Activated T-helper 9 cell treated with anti-CD3 and anti-CD28 coated beads, Interleukin-2, amount 50 U/mL, for 16 hours (primary cell): ENCODE results near the gene TRPT1.

ENCODE experiments used
- DNase-seq: peaks from one replicate; pipeline ENCODE4 v3.0.0-alpha.2; 2020; ENCODE audit warnings: low read depth

Gene TRPT1

GRCh38 chr11:64225608-64226506 is at the start of gene TRPT1, which contains the start of gene NUDT22:
Gene TRPT1, minus strand, starts transcription at chr11:64226186. Its CDS starts 326 bp downstream, at chr11:64225860.
Gene NUDT22, plus strand, starts transcription at chr11:64226274. Its CDS starts 379 bp downstream, at chr11:64226653.
- peak; percentile 88 for DNase-seq

GRCh38 chr11:64275031-64275800 is 49.2 kb upstream of the TRPT1 start:
- no peak for DNase-seq

GRCh38 chr11:64269540-64270220 is 43.7 kb upstream of the TRPT1 start:
- DNase-seq: peak; percentile 97

GRCh38 chr11:64268893-64269539 is 43.0 kb upstream of the TRPT1 start:
- DNase-seq: no peak

GRCh38 chr11:64268025-64268892 is 42.3 kb upstream of the TRPT1 start:
- DNase-seq: no peak

GRCh38 chr11:64267207-64267945 is 41.4 kb upstream of the TRPT1 start:
- DNase-seq: no peak

GRCh38 chr11:64266339-64266738 is 40.4 kb upstream of the TRPT1 start:
- DNase-seq: no peak

- DNase-seq: no peak
Measured at GRCh38 chr11:64265176-64266160, 39.5 kb upstream of the TRPT1 start.

- DNase-seq: no peak
Measured at GRCh38 chr11:64264371-64264852, 38.4 kb upstream of the TRPT1 start.

GRCh38 chr11:64263947-64264317 is 37.9 kb upstream of the TRPT1 start:
- no peak for DNase-seq

- no peak for DNase-seq
Measured at GRCh38 chr11:64263021-64263946, 37.3 kb upstream of the TRPT1 start.

GRCh38 chr11:64262271-64263002 is 36.5 kb upstream of the TRPT1 start:
- DNase-seq: no peak

- no peak for DNase-seq
Measured at GRCh38 chr11:64261556-64262080, 35.6 kb upstream of the TRPT1 start.

- no peak for DNase-seq
Measured at GRCh38 chr11:64260147-64260708, 34.2 kb upstream of the TRPT1 start.

- no peak for DNase-seq
Measured at GRCh38 chr11:64259533-64260067, 33.6 kb upstream of the TRPT1 start.

GRCh38 chr11:64258946-64259532 is 33.1 kb upstream of the TRPT1 start:
- no peak for DNase-seq
